ENCODE results near the gene IRAK2.

Gene IRAK2

GRCh38 chr3:10284496-10284895, 119.8 kb downstream of the IRAK2 start:
- peak; percentile 68 for DNase-seq (ENCODE audit: low spot score)

- DNase-seq (ENCODE audit: low spot score) = no peak
Measured at GRCh38 chr3:10285272-10286132, 120.8 kb downstream of the IRAK2 start.

GRCh38 chr3:10286133-10286524, 121.4 kb downstream of the IRAK2 start:
- no peak for DNase-seq (ENCODE audit: low spot score)

- peak; percentile 72 for DNase-seq (ENCODE audit: low spot score)
Measured at GRCh38 chr3:10286596-10287295, 122.0 kb downstream of the IRAK2 start.

GRCh38 chr3:10287936-10288574, 123.3 kb downstream of the IRAK2 start:
- no peak for DNase-seq (ENCODE audit: low spot score)

GRCh38 chr3:10288575-10288960, 123.8 kb downstream of the IRAK2 start:
- no peak for DNase-seq (ENCODE audit: low spot score)

GRCh38 chr3:10289077-10289476, 124.4 kb downstream of the IRAK2 start:
- DNase-seq (ENCODE audit: low spot score) = no peak

- DNase-seq (ENCODE audit: low spot score) = no peak
Measured at GRCh38 chr3:10289787-10290355, 125.2 kb downstream of the IRAK2 start.

GRCh38 chr3:10290481-10291176, 125.9 kb downstream of the IRAK2 start:
- no peak for DNase-seq (ENCODE audit: low spot score)

- no peak for DNase-seq (ENCODE audit: low spot score)
Measured at GRCh38 chr3:10291641-10292040, 126.9 kb downstream of the IRAK2 start.

GRCh38 chr3:10292505-10293419, 128.0 kb downstream of the IRAK2 start, which contains the start of gene GHRL:
TSS of gene GHRL (minus strand) at chr3:10292947. CDS start at chr3:10290180, 2,767 bp downstream.
- no peak for DNase-seq (ENCODE audit: low spot score)

Measured in CD4-positive, alpha-beta T cell treated with Interleukin-2 at 100 ng/mL for 4 hours (primary cell).